Measurements from ENCODE around the gene TSEN54.

The TSEN54 gene

GRCh38 chr17:75480281-75480680, 36.0 kb upstream of the TSEN54 start:
- DNase-seq (ENCODE audit: low read depth) = no peak
- no peak overlapping the region for H3K4me3 ChIP-seq (ENCODE audit: low read depth, low read length)
- no peak for TF ChIP-seq CTCF (IDR thresholded peaks at IDR 0.05; ENCODE audit: low read depth, low read length, missing control alignments)
- in situ Hi-C loops (cut with HindIII; ENCODE audit: low sequenced_read_pairs) = no loop called here

- TF ChIP-seq CTCF (IDR thresholded peaks at IDR 0.05; ENCODE audit: low read depth, low read length, missing control alignments) = no peak
- in situ Hi-C loops (cut with HindIII; ENCODE audit: low sequenced_read_pairs) = no loop called here
- no peak for DNase-seq (ENCODE audit: low read depth)
- H3K4me3 ChIP-seq (ENCODE audit: low read depth, low read length) = no peak overlapping the region
Observed at GRCh38 chr17:75481194-75482068, 34.9 kb upstream of the TSEN54 start.

- TF ChIP-seq CTCF (IDR thresholded peaks at IDR 0.05; ENCODE audit: low read depth, low read length, missing control alignments) = no peak
- in situ Hi-C loops (cut with HindIII; ENCODE audit: low sequenced_read_pairs) = no loop called here
- DNase-seq (ENCODE audit: low read depth) = no peak
- H3K4me3 ChIP-seq (ENCODE audit: low read depth, low read length) = no peak overlapping the region
Observed at GRCh38 chr17:75482098-75482942, 34.0 kb upstream of the TSEN54 start.

- no peak overlapping the region for H3K4me3 ChIP-seq (ENCODE audit: low read depth, low read length)
- TF ChIP-seq CTCF (IDR thresholded peaks at IDR 0.05; ENCODE audit: low read depth, low read length, missing control alignments) = no peak
- no peak for DNase-seq (ENCODE audit: low read depth)
- in situ Hi-C loops (cut with HindIII; ENCODE audit: low sequenced_read_pairs) = loop anchor here (5.0 kb wide), 1 partner anchor 43 kb away; no protein-coding TSS in a partner anchor
Observed at GRCh38 chr17:75485688-75486087, 30.6 kb upstream of the TSEN54 start.

- in situ Hi-C loops (cut with HindIII; ENCODE audit: low sequenced_read_pairs) = loop anchor here (5.0 kb wide), 1 partner anchor 44 kb away; no protein-coding TSS in a partner anchor
- TF ChIP-seq CTCF (IDR thresholded peaks at IDR 0.05; ENCODE audit: low read depth, low read length, missing control alignments) = no peak
- no peak for DNase-seq (ENCODE audit: low read depth)
- H3K4me3 ChIP-seq (ENCODE audit: low read depth, low read length) = no peak overlapping the region
Observed at GRCh38 chr17:75486151-75486550, 30.2 kb upstream of the TSEN54 start.

- no peak for DNase-seq (ENCODE audit: low read depth)
- TF ChIP-seq CTCF (IDR thresholded peaks at IDR 0.05; ENCODE audit: low read depth, low read length, missing control alignments) = no peak
- in situ Hi-C loops (cut with HindIII; ENCODE audit: low sequenced_read_pairs) = loop anchor here (5.0 kb wide), 1 partner anchor 45 kb away; no protein-coding TSS in a partner anchor
- H3K4me3 ChIP-seq (ENCODE audit: low read depth, low read length) = no peak overlapping the region
Observed at GRCh38 chr17:75486951-75487350, 29.4 kb upstream of the TSEN54 start.
